Thyroid gland (tissue), 4 donors: ENCODE data around the gene CACNA1H.

ENCODE experiments used
- POLR2A ChIP-seq, 2 donors: fragments of 450-650 bp; IDR thresholded peaks; one replicate each; pipeline ENCODE4 v1.6.1; 2017; ENCODE audit warnings: antibody characterized with exemption in 2 of 2, mild to moderate bottlenecking in 2 of 2, moderate library complexity in 1 of 2
- TF ChIP-seq, protein P1 (sequence below), 6 experiments: fragments of 200-600 bp in 3 of 6; fragments of 450-650 bp in 3 of 6; sonication (generic) in 3 of 6; IDR thresholded peaks; one replicate each; pipeline ENCODE4 v1.5.1; 2016 to 2019; ENCODE audit warnings: antibody characterized with exemption in 6 of 6, mild to moderate bottlenecking in 2 of 6, inconsistent platforms in 1 of 6, moderate library complexity in 1 of 6

DNA sequence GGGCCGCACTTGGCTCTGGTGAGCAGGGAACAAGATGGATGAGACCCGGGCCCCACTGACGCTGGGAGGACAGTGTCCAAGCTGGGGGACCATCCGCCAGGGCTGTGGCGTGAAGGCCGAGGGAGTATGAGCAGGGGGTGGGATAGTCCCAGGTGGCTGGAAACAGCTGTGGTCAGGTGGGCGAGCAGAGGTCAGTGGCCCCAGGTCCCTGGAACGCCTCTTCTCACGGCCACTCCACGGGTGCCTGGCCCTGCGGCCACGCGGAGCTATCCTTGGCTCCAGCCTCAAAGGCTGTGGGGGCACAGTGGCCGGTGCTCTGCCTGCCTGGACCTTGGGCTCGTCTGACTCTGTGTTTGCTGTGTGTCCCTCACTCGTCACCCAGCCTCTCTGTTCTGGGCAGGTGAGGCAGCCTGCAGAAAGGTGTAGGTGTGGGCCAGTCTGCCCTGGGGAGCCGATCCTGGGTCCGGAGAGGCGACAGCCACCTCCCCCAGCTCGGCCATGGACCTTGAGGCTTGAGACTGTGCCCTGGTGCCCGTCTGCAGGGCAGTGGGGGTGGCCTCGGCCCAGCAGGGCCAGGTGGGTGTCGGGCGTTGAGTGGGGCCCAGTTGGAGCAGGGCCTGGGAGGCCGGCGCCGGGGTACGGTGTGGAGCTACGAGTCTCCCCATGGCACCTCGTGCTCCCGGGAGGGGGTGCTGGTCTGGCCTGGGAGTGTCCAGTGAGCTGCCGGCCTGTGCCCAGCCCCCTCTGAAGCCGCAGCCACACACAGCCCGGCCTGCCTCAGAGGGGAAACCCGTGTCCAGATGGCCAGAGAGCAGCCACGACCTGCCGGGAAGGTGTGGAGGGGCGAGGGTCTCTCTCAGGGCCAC, 10.0 kb downstream of the CACNA1H start:
- TF ChIP-seq POLR2A (IDR thresholded peaks at IDR 0.05) = no peak
- TF ChIP-seq, protein P1, sequence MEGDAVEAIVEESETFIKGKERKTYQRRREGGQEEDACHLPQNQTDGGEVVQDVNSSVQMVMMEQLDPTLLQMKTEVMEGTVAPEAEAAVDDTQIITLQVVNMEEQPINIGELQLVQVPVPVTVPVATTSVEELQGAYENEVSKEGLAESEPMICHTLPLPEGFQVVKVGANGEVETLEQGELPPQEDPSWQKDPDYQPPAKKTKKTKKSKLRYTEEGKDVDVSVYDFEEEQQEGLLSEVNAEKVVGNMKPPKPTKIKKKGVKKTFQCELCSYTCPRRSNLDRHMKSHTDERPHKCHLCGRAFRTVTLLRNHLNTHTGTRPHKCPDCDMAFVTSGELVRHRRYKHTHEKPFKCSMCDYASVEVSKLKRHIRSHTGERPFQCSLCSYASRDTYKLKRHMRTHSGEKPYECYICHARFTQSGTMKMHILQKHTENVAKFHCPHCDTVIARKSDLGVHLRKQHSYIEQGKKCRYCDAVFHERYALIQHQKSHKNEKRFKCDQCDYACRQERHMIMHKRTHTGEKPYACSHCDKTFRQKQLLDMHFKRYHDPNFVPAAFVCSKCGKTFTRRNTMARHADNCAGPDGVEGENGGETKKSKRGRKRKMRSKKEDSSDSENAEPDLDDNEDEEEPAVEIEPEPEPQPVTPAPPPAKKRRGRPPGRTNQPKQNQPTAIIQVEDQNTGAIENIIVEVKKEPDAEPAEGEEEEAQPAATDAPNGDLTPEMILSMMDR (IDR thresholded peaks at IDR 0.05) = no peak
